Measurements from ENCODE around the gene SOD2. TPM values are rescaled to one million over a fixed set of nuclear protein-coding genes. Genes with fewer than 3 reads are reported as not detected.

Gene SOD2
- total and polyA plus RNA-seq, 2 of the 13 experiments (the other 11 are each of a cell fraction or from before 2014, with no cell fraction given) = 304 to 309 TPM

DNA sequence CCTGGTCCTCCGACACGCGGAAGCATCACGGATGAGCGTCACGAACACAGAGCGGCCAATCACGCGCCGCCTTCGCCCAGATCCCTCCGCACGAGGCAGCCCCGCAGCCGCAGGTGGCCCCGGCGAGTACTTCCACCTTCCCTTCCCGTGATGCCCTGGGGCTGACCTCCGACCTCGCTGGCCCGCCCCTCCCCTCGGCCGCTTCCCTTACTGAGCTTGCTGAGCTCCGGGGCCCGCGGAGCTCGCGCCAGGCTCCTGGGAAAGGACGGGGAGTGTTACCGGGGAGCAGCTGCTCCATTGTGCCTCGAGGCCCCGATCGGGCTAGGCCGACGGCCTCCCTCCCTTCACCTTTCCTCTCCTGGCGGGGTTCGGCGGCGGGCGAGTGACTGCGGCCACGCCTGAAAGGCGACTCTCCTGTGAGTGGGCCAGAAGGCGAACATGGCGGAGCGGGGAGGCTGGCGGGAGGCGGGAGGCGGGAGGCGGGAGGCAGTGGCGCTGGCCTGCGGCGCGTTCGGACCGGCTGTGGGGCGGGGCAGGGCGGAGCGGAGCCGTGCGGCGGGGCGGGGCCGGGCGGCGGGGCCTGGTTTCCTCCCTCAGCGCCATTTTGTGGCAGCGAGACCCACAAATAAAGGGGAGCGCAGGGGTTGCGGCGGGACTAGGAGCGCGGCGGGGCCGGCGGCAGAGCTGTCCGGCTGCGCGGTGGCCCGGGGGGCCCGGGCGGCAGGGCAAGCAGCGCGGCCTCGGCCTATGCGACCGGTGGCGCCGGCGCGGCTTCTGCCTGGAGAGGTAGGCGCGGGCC, 34.1 kb upstream of the SOD2 start, which contains the start of gene WTAP (continued):
- TF ChIP-seq, protein P1, sequence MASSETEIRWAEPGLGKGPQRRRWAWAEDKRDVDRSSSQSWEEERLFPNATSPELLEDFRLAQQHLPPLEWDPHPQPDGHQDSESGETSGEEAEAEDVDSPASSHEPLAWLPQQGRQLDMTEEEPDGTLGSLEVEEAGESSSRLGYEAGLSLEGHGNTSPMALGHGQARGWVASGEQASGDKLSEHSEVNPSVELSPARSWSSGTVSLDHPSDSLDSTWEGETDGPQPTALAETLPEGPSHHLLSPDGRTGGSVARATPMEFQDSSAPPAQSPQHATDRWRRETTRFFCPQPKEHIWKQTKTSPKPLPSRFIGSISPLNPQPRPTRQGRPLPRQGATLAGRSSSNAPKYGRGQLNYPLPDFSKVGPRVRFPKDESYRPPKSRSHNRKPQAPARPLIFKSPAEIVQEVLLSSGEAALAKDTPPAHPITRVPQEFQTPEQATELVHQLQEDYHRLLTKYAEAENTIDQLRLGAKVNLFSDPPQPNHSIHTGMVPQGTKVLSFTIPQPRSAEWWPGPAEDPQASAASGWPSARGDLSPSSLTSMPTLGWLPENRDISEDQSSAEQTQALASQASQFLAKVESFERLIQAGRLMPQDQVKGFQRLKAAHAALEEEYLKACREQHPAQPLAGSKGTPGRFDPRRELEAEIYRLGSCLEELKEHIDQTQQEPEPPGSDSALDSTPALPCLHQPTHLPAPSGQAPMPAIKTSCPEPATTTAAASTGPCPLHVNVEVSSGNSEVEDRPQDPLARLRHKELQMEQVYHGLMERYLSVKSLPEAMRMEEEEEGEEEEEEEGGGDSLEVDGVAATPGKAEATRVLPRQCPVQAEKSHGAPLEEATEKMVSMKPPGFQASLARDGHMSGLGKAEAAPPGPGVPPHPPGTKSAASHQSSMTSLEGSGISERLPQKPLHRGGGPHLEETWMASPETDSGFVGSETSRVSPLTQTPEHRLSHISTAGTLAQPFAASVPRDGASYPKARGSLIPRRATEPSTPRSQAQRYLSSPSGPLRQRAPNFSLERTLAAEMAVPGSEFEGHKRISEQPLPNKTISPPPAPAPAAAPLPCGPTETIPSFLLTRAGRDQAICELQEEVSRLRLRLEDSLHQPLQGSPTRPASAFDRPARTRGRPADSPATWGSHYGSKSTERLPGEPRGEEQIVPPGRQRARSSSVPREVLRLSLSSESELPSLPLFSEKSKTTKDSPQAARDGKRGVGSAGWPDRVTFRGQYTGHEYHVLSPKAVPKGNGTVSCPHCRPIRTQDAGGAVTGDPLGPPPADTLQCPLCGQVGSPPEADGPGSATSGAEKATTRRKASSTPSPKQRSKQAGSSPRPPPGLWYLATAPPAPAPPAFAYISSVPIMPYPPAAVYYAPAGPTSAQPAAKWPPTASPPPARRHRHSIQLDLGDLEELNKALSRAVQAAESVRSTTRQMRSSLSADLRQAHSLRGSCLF (CRISPR knock-in tag; IDR thresholded peaks at IDR 0.05; ENCODE audit: borderline replicate concordance) = peak; percentile 96
- TF ChIP-seq MXI1 (IDR thresholded peaks at IDR 0.05; ENCODE audit: borderline replicate concordance, low read depth, low read length) = peak; percentile 78; the same call in 2 of the 3 replicates
- TF ChIP-seq, protein P2, sequence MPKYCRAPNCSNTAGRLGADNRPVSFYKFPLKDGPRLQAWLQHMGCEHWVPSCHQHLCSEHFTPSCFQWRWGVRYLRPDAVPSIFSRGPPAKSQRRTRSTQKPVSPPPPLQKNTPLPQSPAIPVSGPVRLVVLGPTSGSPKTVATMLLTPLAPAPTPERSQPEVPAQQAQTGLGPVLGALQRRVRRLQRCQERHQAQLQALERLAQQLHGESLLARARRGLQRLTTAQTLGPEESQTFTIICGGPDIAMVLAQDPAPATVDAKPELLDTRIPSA (CRISPR knock-in tag; IDR thresholded peaks at IDR 0.05; ENCODE audit: borderline replicate concordance) = no peak; the same call in none of the 2 replicates
- TF ChIP-seq, protein P3, sequence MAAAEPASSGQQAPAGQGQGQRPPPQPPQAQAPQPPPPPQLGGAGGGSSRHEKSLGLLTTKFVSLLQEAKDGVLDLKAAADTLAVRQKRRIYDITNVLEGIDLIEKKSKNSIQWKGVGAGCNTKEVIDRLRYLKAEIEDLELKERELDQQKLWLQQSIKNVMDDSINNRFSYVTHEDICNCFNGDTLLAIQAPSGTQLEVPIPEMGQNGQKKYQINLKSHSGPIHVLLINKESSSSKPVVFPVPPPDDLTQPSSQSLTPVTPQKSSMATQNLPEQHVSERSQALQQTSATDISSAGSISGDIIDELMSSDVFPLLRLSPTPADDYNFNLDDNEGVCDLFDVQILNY (CRISPR knock-in tag; conservative IDR thresholded peaks at IDR 0.05) = peak; percentile 79
- TF ChIP-seq POLR2G (IDR thresholded peaks at IDR 0.05; ENCODE audit: low read depth, low read length) = peak; percentile 99
- peak; percentile 82 for TF ChIP-seq NCOA2 (CRISPR knock-in tag; IDR thresholded peaks at IDR 0.05)
- peak; percentile 93 for TF ChIP-seq ISX (CRISPR knock-in tag; conservative IDR thresholded peaks at IDR 0.05)
- TF ChIP-seq KDM5A (IDR thresholded peaks at IDR 0.05; ENCODE audit: borderline replicate concordance, low read length) = peak; percentile 63
- peak; percentile 88; the same call in 1 of the 2 replicates for TF ChIP-seq HNRNPL (IDR thresholded peaks at IDR 0.05; ENCODE audit: low read depth, low read length)
- TF ChIP-seq IKZF1 (IDR thresholded peaks at IDR 0.05) = no peak
- peak; percentile 80 for TF ChIP-seq RCOR2 (CRISPR knock-in tag; IDR thresholded peaks at IDR 0.05)
- peak; percentile 86 for TF ChIP-seq ETV5 (CRISPR knock-in tag; IDR thresholded peaks at IDR 0.05; ENCODE audit: borderline replicate concordance)
- peak; percentile 43; the same call in 1 of the 2 replicates for TF ChIP-seq DPF2 (CRISPR knock-in tag; IDR thresholded peaks at IDR 0.05; ENCODE audit: borderline replicate concordance, low read depth)
- peak; percentile 36; the same call in 1 of the 2 replicates for TF ChIP-seq PAWR (CRISPR knock-in tag; IDR thresholded peaks at IDR 0.05; ENCODE audit: borderline replicate concordance)
- peak; percentile 99 for TF ChIP-seq NKX3-1 (CRISPR knock-in tag; IDR thresholded peaks at IDR 0.05)
- TF ChIP-seq ZNF720 (CRISPR knock-in tag; IDR thresholded peaks at IDR 0.05) = 0 out of 2 replicates have a peak, but pooled peaks have one; percentile 23
- TF ChIP-seq NR2C2 (CRISPR knock-in tag; IDR thresholded peaks at IDR 0.05; ENCODE audit: borderline replicate concordance) = peak; percentile 99
- peak; percentile 97 for TF ChIP-seq TBX2 (CRISPR knock-in tag; IDR thresholded peaks at IDR 0.05; ENCODE audit: borderline replicate concordance)
